ENCODE data around the gene RHOT1. TPM values are rescaled to one million over a fixed set of nuclear protein-coding genes. Genes with fewer than 3 reads are reported as not detected.
"Not testable (repeated sequence)": the region's sequence is repeated elsewhere in the genome, so short reads cannot be mapped to it uniquely, and the experiment has no call there.

The RHOT1 gene
- total RNA-seq, 6 experiments from 2014 or later = 20.8 to 26.8 (median 23.6) TPM

DNA sequence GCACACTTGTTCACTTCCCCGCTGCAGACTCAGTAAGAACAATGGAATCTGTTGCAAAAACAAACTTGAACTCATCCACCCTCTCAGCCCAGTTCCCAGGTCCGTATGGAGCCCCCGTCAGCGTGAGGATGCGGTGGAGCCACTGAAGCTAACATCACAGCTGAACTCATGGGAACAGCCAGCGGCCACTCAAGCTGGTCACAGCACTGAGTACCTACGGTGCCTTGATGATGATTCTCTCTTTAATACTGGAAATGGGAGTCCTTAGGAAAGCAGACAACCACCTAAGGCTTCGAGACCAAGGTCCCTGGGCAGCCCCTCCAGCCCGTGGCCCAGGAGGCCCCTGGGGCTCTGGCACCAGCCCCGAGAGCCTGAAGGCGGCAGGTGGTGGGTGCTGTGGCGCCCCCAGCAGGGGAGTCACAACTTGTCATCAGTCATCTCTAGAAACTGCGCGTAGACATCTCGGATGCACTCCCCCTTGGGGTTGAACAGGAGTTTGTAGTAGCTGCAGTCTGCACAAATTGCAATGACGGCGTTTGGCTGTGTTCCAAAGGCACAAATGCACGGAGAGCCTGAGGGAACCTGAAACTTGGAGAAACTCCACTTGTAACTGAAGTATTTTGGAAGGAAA, 31.0 kb upstream of the RHOT1 start:
- peak overlapping the region; percentile 41; the same call in 1 of the 2 replicates for H3K4me3 Mint-ChIP-seq
- peaks cover 20% of the 10 kb centered on the region for H3K4me1 Mint-ChIP-seq (ENCODE audit: low read depth)
- H3K36me3 Mint-ChIP-seq (ENCODE audit: low read depth) = no peaks in the 10 kb centered on the region
- peak; percentile 70 for TF ChIP-seq CTCF (IDR thresholded peaks at IDR 0.05)
- peaks cover 7% of the 10 kb centered on the region for H3K27me3 Mint-ChIP-seq (ENCODE audit: insufficient read depth)
- peak; percentile 47 for DNase-seq
- H3K9me3 Mint-ChIP-seq = no peaks in the 10 kb centered on the region
- H3K27ac Mint-ChIP-seq = no peak overlapping the region

DNA sequence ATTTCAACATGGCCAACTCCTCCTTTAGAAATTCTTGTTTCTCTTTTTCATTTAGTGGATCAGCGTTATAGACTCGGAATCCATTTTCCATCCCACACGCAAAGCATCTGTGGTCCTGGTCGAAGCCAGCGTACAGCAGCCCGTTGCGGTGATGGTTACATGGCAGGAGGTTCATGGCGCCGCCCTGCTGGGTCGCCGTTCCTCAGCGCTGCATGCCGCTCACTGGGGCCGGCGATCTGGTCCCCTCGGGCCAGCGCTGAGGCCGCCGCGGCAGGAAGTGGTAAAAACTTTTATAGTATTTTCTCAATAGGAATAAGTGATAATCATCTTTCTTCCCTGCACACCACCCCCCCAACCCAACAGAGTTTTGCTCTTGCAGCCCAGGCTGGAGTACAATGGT, 29.9 kb upstream of the RHOT1 start:
- H3K27me3 Mint-ChIP-seq (ENCODE audit: insufficient read depth) = peaks cover 14% of the 10 kb centered on the region
- H3K4me1 Mint-ChIP-seq (ENCODE audit: low read depth) = peaks cover 14% of the 10 kb centered on the region
- no peaks in the 10 kb centered on the region for H3K36me3 Mint-ChIP-seq (ENCODE audit: low read depth)
- no peaks in the 10 kb centered on the region for H3K9me3 Mint-ChIP-seq
- H3K4me3 Mint-ChIP-seq = no peak overlapping the region
- TF ChIP-seq CTCF (IDR thresholded peaks at IDR 0.05) = peak; percentile 7; the same call in 1 of the 2 replicates
- no peak for DNase-seq
- H3K27ac Mint-ChIP-seq = no peak overlapping the region

- Mint-ChIP-seq H3K27me3 (ENCODE audit: insufficient read depth) (peaks cover 23% of the 10 kb centered on the region), H3K27ac (no peak overlapping the region), H3K4me3 (no peak overlapping the region), H3K9me3 (no peaks in the 10 kb centered on the region), H3K36me3 (ENCODE audit: low read depth) (no peaks in the 10 kb centered on the region), H3K4me1 (ENCODE audit: low read depth) (peaks cover 14% of the 10 kb centered on the region)
- DNase-seq = no peak
- TF ChIP-seq CTCF (IDR thresholded peaks at IDR 0.05) = no peak
These were observed 27.8 kb upstream of the RHOT1 start for GRCh38 chr17:32114536-32114935.

- not testable (repeated sequence) for H3K9me3 Mint-ChIP-seq; DNase-seq; H3K27ac Mint-ChIP-seq; H3K36me3 Mint-ChIP-seq (ENCODE audit: low read depth)
- Mint-ChIP-seq H3K27me3 (ENCODE audit: insufficient read depth) (peaks cover 23% of the 10 kb centered on the region), H3K4me3 (0 out of 2 replicates have a peak overlapping the region, but pooled peaks have one; percentile 9), H3K4me1 (ENCODE audit: low read depth) (peaks cover 13% of the 10 kb centered on the region)
These were observed 26.8 kb upstream of the RHOT1 start for GRCh38 chr17:32115546-32115945.

DNA sequence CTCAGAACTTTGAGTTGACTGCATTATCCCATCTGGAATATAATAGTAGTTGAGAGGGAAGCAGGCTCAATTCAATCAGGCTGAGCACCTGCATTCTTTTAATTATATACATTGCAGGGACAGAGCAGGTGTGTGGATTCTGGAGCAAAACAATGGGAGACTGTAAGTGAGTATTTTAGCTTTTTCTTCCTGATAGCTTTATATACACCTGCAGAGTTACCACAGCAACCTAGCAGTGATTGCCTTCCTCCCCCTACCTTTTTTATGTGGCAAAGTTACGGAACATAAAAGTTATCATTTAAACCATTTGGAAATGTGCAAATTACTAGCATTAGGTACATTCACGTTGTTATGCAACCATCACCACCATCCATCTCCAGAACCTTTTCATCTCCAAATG, 25.4 kb upstream of the RHOT1 start:
- H3K9me3 Mint-ChIP-seq = no peaks in the 10 kb centered on the region
- H3K4me3 Mint-ChIP-seq = no peak overlapping the region

More for the DNA sequence above, 25.4 kb upstream of the RHOT1 start:
- H3K27me3 Mint-ChIP-seq (ENCODE audit: insufficient read depth) = peaks cover 23% of the 10 kb centered on the region
- no peak for DNase-seq
- TF ChIP-seq CTCF (IDR thresholded peaks at IDR 0.05) = no peak
- H3K4me1 Mint-ChIP-seq (ENCODE audit: low read depth) = no peaks in the 10 kb centered on the region; the same call in 1 of the 2 replicates
- H3K27ac Mint-ChIP-seq = no peak overlapping the region
- H3K36me3 Mint-ChIP-seq (ENCODE audit: low read depth) = no peaks in the 10 kb centered on the region
